PC-3 (cell line): Measurements from ENCODE around the gene AGO3.

Source experiments
- EZH2 ChIP-seq: fragments of 300-600 bp; sonication (generic); IDR thresholded peaks from one replicate; pipeline ENCODE4 v1.6.1; 2017; ENCODE audit warnings: antibody characterized with exemption, mild to moderate bottlenecking, low read length; ENCODE audit not compliant: unreplicated experiment
- TF ChIP-seq, protein P1 (sequence below): fragments of 300-600 bp; sonication (generic); conservative IDR thresholded peaks from 2 replicates; pipeline ENCODE4 v1.5.1; 2017; ENCODE audit warnings: antibody characterized with exemption, low read depth, mild to moderate bottlenecking, low read length

DNA sequence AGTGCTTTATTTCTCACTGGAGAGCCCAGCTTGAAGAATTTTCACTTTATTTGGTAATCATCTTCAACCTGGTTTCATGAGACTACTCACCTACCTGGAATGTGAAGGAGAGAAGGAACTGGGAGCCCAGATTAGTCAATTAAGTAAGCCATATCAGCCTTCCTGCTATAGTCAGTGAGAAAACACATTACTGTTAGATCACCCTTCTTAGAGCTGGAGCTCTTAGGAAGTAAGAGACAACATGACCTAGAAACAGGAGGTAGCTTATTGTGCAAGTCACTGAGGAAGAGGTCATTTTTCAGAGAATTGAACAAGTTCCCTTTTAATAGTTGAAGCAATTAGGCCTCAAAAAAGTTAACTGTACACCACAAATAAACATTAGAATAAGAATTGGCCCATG, 103.8 kb downstream of the AGO3 start:
- TF ChIP-seq EZH2: no peak
- TF ChIP-seq, protein P1, sequence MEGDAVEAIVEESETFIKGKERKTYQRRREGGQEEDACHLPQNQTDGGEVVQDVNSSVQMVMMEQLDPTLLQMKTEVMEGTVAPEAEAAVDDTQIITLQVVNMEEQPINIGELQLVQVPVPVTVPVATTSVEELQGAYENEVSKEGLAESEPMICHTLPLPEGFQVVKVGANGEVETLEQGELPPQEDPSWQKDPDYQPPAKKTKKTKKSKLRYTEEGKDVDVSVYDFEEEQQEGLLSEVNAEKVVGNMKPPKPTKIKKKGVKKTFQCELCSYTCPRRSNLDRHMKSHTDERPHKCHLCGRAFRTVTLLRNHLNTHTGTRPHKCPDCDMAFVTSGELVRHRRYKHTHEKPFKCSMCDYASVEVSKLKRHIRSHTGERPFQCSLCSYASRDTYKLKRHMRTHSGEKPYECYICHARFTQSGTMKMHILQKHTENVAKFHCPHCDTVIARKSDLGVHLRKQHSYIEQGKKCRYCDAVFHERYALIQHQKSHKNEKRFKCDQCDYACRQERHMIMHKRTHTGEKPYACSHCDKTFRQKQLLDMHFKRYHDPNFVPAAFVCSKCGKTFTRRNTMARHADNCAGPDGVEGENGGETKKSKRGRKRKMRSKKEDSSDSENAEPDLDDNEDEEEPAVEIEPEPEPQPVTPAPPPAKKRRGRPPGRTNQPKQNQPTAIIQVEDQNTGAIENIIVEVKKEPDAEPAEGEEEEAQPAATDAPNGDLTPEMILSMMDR: no peak
